Measurements from ENCODE around the gene CTSW.

Gene CTSW

GRCh38 chr11:65849366-65849765 lies 30.3 kb upstream of the CTSW start:
- Histone ChIP-seq H3K4me3 (IDR thresholded peaks at IDR 0.05; ENCODE audit: insufficient read depth, low read depth, low read length) (no peak overlapping the region), H3K27me3 (ENCODE audit: insufficient read depth, low read depth) (no peaks in the 10 kb centered on the region), H3K4me1 (ENCODE audit: low read depth, poor library complexity, severe bottlenecking) (no peaks in the 10 kb centered on the region), H3K4me2 (no peak overlapping the region), H3K9ac (no peak overlapping the region), H3K79me2 (ENCODE audit: insufficient read depth, low read depth) (peaks cover 1% of the 10 kb centered on the region; the same call in 1 of the 2 replicates), H2AFZ (ENCODE audit: low read depth) (no peak overlapping the region), H3K27ac (no peak overlapping the region), H4K20me1 (ENCODE audit: insufficient read depth) (no peaks in the 10 kb centered on the region), H3K36me3 (ENCODE audit: insufficient read depth) (no peaks in the 10 kb centered on the region; the same call in 1 of the 2 replicates)
- TF ChIP-seq CTCF (conservative IDR thresholded peaks at IDR 0.05; ENCODE audit: low read depth, low read length), result no peak

- Histone ChIP-seq H3K4me1 (ENCODE audit: low read depth, poor library complexity, severe bottlenecking) (no peaks in the 10 kb centered on the region), H3K9ac (no peak overlapping the region), H4K20me1 (ENCODE audit: insufficient read depth) (no peaks in the 10 kb centered on the region)
Observed at GRCh38 chr11:65849771-65850216, 29.8 kb upstream of the CTSW start.

GRCh38 chr11:65850217-65851082 lies 29.2 kb upstream of the CTSW start:
- Histone ChIP-seq H3K4me2 (no peak overlapping the region), H3K36me3 (ENCODE audit: insufficient read depth) (peaks cover 8% of the 10 kb centered on the region; the same call in 1 of the 2 replicates), H3K4me1 (ENCODE audit: low read depth, poor library complexity, severe bottlenecking) (peaks cover 2% of the 10 kb centered on the region), H3K27me3 (ENCODE audit: insufficient read depth, low read depth) (no peaks in the 10 kb centered on the region), H3K4me3 (IDR thresholded peaks at IDR 0.05; ENCODE audit: insufficient read depth, low read depth, low read length) (no peak overlapping the region), H3K27ac (no peak overlapping the region), H4K20me1 (ENCODE audit: insufficient read depth) (no peaks in the 10 kb centered on the region; the same call in 1 of the 2 replicates), H3K9ac (no peak overlapping the region), H2AFZ (ENCODE audit: low read depth) (no peak overlapping the region), H3K79me2 (ENCODE audit: insufficient read depth, low read depth) (peaks cover 12% of the 10 kb centered on the region)
- no peak for TF ChIP-seq CTCF (conservative IDR thresholded peaks at IDR 0.05; ENCODE audit: low read depth, low read length)

More at GRCh38 chr11:65849771-65850216, 29.8 kb upstream of the CTSW start:
- H3K36me3 ChIP-seq (ENCODE audit: insufficient read depth), result peaks cover 4% of the 10 kb centered on the region; the same call in 1 of the 2 replicates
- TF ChIP-seq CTCF (conservative IDR thresholded peaks at IDR 0.05; ENCODE audit: low read depth, low read length), result no peak
- peaks cover 5% of the 10 kb centered on the region for H3K79me2 ChIP-seq (ENCODE audit: insufficient read depth, low read depth)
- no peak overlapping the region for H3K4me3 ChIP-seq (IDR thresholded peaks at IDR 0.05; ENCODE audit: insufficient read depth, low read depth, low read length)
- H3K4me2 ChIP-seq, result no peak overlapping the region
- no peak overlapping the region for H3K27ac ChIP-seq
- H2AFZ ChIP-seq (ENCODE audit: low read depth), result no peak overlapping the region
- H3K27me3 ChIP-seq (ENCODE audit: insufficient read depth, low read depth), result no peaks in the 10 kb centered on the region

GRCh38 chr11:65851083-65851579 lies 28.5 kb upstream of the CTSW start:
- H3K27ac ChIP-seq, result no peak overlapping the region
- no peak overlapping the region for H3K4me2 ChIP-seq
- H3K4me1 ChIP-seq (ENCODE audit: low read depth, poor library complexity, severe bottlenecking), result peaks cover 9% of the 10 kb centered on the region
- H3K36me3 ChIP-seq (ENCODE audit: insufficient read depth), result peaks cover 13% of the 10 kb centered on the region; the same call in 1 of the 2 replicates
- peak; percentile 76 for TF ChIP-seq CTCF (conservative IDR thresholded peaks at IDR 0.05; ENCODE audit: low read depth, low read length)
- peaks cover 19% of the 10 kb centered on the region for H3K79me2 ChIP-seq (ENCODE audit: insufficient read depth, low read depth)
- no peaks in the 10 kb centered on the region for H3K27me3 ChIP-seq (ENCODE audit: insufficient read depth, low read depth)
- H3K4me3 ChIP-seq (IDR thresholded peaks at IDR 0.05; ENCODE audit: insufficient read depth, low read depth, low read length), result no peak overlapping the region
- H3K9ac ChIP-seq, result no peak overlapping the region
- H2AFZ ChIP-seq (ENCODE audit: low read depth), result no peak overlapping the region
- H4K20me1 ChIP-seq (ENCODE audit: insufficient read depth), result peaks cover 3% of the 10 kb centered on the region
